AG09319 (cell line): ENCODE measurements around the gene KANSL1.
"Not testable (repeated sequence)": the region's sequence is repeated elsewhere in the genome, so short reads cannot be mapped to it uniquely, and the experiment has no call there.

Experiments used
- DNase-seq: peaks from one replicate; pipeline ENCODE4 v3.0.0-alpha.2; 2010; ENCODE audit warnings: low read depth; ENCODE audit errors: extremely low read depth
- CTCF ChIP-seq: IDR thresholded peaks from 2 replicates; pipeline ENCODE4 v1.5.1; 2011; ENCODE audit warnings: low read depth, mild to moderate bottlenecking, inconsistent platforms, low read length, moderate library complexity

The KANSL1 gene

GRCh38 chr17:46023783-46024388, 169.3 kb downstream of the KANSL1 start:
- no peak for DNase-seq

DNA sequence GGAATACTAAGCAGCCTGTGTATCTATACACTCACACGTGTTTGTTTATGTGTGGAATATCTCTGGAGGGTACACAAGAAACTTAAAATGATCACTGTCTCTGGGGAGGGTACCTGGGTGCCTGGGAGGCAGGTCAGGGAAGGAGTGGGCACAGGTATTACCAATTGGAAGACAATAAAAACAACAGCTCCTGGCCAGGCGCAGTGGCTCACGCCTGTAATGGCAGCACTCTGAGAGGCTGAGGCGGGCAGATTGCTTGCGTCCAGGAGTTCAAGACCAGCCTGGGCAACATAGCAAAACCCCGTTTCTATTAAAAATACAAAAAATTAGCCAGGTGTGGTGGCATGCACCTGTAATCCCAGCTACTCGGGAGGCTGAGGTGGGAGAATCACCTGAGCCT, 169.9 kb downstream of the KANSL1 start:
- DNase-seq, result not testable (repeated sequence)

More at GRCh38 chr17:46023783-46024388, 169.3 kb downstream of the KANSL1 start:
- no peak for TF ChIP-seq CTCF

GRCh38 chr17:46020998-46021397, 172.2 kb downstream of the KANSL1 start:
- DNase-seq, result no peak
- no peak for TF ChIP-seq CTCF

- TF ChIP-seq CTCF, result no peak
- no peak for DNase-seq
These were observed 173.0 kb downstream of the KANSL1 start for GRCh38 chr17:46020023-46020761.

- not testable (repeated sequence) for DNase-seq
These were observed 173.8 kb downstream of the KANSL1 start for GRCh38 chr17:46019408-46019925.

DNA sequence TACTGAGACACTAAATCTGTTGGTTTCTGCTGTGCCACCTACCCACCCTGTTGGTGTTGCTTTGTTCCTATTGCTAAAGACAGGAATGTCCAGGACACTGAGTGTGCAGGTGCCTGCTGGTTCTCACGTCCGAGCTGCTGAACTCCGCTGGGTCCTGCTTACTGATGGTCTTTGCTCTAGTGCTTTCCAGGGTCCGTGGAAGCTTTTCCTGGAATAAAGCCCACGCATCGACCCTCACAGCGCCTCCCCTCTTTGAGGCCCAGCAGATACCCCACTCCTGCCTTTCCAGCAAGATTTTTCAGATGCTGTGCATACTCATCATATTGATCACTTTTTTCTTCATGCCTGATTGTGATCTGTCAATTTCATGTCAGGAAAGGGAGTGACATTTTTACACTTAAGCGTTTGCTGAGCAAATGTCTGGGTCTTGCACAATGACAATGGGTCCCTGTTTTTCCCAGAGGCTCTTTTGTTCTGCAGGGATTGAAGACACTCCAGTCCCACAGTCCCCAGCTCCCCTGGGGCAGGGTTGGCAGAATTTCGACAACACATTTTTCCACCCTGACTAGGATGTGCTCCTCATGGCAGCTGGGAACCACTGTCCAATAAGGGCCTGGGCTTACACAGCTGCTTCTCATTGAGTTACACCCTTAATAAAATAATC, 179.6 kb downstream of the KANSL1 start:
- DNase-seq, result no peak

DNA sequence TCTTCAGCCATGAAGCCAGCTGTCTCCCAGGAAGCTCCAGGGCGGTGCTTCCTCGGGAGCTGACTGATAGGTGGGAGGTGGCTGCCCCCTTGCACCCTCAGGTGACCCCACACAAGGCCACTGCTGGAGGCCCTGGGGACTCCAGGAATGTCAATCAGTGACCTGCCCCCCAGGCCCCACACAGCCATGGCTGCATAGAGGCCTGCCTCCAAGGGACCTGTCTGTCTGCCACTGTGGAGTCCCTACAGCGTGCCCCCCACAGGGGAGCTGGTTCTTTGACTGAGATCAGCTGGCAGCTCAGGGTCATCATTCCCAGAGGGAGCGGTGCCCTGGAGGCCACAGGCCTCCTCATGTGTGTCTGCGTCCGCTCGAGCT, 180.1 kb downstream of the KANSL1 start:
- no peak for TF ChIP-seq CTCF
- no peak for DNase-seq

More for the DNA sequence above, 179.6 kb downstream of the KANSL1 start:
- TF ChIP-seq CTCF, result no peak

DNA sequence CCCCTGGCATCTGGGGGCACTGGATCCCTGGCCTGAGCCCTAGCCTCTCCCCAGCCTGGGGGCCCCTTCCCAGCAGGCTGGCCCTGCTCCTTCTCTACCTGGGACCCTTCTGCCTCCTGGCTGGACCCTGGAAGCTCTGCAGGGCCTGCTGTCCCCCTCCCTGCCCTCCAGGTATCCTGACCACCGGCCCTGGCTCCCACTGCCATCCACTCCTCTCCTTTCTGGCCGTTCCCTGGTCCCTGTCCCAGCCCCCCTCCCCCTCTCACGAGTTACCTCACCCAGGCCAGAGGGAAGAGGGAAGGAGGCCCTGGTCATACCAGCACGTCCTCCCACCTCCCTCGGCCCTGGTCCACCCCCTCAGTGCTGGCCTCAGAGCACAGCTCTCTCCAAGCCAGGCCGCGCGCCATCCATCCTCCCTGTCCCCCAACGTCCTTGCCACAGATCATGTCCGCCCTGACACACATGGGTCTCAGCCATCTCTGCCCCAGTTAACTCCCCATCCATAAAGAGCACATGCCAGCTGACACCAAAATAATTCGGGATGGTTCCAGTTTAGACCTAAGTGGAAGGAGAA, 180.6 kb downstream of the KANSL1 start:
- DNase-seq, result no peak
- no peak for TF ChIP-seq CTCF
